ENCODE data around the gene VAPB.
"Not testable (repeated sequence)": the region's sequence is repeated elsewhere in the genome, so short reads cannot be mapped to it uniquely, and the experiment has no call there.

Gene VAPB

DNA sequence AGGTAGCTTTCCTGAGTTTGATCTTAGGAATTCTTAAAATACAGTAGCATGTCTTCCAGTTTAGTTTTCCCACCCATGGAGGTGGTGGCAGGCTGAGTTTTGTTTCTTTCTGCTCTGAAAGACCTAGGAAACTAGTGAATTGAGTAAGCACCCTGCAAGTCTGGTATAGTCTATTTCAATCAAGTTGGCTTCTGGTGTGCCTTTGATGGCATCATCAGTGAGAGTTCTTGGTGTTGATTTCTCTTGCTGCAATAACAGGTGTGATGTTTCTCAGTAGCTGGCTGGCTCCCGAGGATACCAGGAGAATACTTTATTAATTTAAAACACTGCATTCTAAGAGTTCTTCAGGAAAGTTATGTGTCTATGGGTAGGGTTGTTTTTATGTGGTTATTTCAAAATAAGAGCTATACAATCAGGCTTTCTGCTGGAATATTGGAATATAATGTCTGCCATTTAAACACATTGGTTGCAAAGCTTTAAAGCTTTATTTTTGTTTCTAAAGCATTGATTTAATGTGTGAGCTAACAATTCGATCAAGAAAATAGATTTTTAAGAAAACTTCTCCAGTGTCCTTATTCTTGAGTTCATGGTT is 19.0 kb downstream of the VAPB start:
- DNase-seq: no peak

DNA sequence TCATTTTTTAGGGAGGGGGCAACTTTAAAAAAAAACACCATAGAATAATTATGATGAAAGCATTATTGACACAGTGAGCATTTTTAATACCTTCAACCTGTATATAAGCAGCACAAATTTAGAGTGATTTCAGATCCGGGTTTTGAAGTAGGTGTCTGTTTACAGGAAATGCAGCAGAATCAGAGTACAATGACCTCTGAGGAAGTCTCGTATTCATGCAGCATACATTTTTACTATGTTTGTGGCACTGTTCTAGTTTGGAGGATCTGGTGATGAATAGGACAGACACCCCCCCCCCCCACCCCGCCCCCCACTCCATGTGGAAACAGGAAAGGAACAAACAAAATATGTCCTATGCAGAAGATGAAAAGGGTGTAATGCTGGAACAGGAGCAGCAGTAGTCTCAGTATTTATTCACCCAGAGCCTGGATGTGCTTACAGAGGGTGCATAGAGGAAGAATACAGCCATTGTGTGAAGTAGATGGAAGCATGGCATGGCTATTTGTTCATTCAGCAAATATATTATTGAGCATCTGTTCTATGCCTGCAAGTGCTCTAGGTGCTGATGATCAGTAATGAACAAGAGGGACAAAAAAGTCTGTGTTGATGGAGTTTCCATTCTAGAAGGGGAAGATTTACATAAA is 19.7 kb downstream of the VAPB start:
- no peak for DNase-seq

GRCh38 chr20:58414216-58414615 is 25.2 kb downstream of the VAPB start:
- DNase-seq: not testable (repeated sequence)

DNA sequence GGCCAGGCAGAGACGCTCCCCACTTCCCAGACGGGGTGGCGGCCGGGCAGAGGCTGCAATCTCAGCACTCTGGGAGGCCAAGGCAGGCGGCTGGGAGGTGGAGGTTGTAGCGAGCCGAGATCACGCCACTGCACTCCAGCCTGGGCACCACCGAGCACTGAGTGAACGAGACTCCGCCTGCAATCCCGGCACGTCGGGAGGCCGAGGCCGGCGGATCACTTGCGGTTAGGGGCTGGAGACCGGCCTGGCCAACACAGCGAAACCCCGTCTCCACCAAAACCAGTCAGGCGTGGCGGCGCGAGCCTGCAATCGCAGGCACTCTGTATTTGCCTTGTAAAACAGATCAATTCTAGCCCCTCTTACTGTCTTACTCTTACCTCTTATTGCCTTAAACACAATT is 25.8 kb downstream of the VAPB start:
- DNase-seq: not testable (repeated sequence)

- DNase-seq: no peak
Observed at GRCh38 chr20:58416057-58416456, 27.0 kb downstream of the VAPB start.

DNA sequence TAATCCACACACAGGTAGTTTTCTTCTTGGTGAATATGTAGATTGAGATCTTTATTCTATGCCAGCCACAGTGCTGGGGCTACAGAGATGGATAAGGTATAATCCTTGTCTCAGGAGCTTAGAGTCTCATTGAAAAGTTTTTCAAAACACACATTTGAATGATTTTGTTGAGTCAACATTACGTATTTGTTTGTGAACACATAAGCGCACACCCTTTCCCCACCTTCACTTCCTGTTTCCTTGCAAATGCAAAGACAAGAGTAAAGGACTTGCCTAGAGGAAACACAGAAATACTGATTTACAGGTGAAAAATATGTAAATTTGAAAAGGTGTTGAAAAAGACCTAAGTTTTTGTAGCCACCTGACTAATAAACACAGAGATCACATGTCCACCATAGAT is 27.8 kb downstream of the VAPB start:
- no peak for DNase-seq

DNA sequence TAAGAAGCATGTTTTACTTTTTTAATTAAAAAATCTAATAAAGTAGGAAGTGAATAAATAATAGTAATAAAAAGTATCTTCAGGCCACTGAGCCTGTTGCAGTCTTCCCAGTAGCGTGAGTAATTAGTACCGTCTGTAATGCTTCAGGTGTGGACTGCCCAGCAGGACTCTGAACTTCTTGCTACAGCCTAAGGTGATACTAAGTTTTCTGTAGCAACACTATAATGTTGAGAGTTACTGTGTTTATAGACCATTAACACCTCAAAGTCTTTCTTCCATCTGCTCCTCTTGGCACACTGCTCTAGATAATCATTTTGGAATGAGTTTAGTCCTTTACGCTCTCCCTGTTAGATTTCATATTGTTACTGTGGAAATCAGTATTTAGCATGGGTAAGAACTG is 28.4 kb downstream of the VAPB start:
- DNase-seq: no peak

GRCh38 chr20:58418949-58419748 is 30.1 kb downstream of the VAPB start:
- no peak for DNase-seq

- no peak for DNase-seq
Observed at GRCh38 chr20:58420798-58421496, 31.9 kb downstream of the VAPB start.

DNA sequence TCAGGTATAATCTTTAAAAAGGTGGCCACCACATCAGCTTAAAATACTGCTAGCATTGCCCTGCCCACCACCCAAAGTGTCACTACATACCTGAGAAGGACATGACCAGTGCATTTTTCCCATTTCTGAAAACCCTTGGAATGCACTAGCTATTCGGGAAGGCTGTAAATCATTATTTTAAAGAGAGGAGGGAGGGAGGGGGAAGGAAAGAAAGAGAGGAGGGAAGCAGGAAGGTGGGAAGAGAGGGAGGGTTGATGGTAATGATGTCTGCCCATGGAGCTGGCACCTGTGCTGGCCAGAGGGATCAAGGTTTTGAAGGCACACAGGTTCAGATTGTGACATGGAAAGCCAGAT is 32.4 kb downstream of the VAPB start:
- DNase-seq: no peak

DNA sequence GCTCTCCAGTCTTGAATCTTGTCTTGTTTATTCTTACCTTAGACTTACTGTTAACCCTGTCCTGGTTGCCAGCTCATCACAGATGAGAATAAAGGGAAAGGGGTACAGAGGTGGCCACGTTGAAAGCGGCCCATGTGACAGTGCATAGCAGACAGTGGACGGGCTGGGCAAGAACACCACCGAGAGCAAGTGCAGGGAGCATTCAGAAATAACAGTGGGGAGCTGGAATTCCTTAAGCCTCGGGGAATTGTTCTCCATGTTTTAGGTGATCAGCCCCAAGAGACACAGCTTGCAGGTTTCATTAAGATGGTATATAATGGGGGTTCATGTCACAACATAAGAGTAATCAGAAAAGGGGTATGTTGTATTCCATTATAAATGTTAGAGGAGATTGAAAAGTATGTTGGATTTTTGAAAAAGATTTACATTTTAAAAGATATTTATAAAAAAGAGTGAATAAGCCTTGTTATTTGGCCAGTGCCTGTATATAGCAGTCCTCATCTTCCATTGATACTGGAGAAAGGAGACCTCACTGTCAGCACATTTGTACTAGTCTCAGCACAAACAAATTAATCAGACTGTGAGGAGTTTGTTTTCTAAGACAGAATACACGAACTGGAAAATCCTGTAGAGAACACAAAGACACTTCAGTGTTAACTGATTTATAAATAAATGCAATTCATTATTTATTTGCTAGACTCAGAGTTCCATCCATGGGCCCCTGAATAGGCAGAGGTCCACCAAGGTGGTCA is 35.4 kb downstream of the VAPB start:
- no peak for DNase-seq

- DNase-seq: not testable (repeated sequence)
Observed at GRCh38 chr20:58427571-58427970, 38.5 kb downstream of the VAPB start.

DNA sequence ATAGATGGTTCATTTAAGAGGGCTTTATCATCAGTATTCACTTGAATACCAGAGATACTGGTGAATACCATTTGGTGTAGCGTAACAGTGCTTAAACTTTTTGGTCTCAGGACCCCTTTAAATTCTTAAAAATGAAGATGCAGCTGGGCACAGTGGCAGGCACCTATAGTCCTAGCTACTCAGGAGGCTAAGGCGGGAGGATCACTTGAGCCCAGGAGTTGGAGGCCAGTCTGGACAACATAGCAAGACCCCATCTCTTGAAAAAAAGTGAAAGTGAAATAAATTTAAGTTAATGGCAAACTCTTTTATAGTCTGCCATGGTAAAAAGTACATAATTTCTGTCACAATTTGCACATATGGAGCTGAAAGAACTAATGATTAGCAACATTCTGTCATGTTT is 39.3 kb downstream of the VAPB start:
- no peak for DNase-seq

GRCh38 chr20:58429303-58429702 is 40.3 kb downstream of the VAPB start:
- no peak for DNase-seq

- DNase-seq: no peak
Observed at GRCh38 chr20:58431134-58431533, 42.1 kb downstream of the VAPB start.

DNA sequence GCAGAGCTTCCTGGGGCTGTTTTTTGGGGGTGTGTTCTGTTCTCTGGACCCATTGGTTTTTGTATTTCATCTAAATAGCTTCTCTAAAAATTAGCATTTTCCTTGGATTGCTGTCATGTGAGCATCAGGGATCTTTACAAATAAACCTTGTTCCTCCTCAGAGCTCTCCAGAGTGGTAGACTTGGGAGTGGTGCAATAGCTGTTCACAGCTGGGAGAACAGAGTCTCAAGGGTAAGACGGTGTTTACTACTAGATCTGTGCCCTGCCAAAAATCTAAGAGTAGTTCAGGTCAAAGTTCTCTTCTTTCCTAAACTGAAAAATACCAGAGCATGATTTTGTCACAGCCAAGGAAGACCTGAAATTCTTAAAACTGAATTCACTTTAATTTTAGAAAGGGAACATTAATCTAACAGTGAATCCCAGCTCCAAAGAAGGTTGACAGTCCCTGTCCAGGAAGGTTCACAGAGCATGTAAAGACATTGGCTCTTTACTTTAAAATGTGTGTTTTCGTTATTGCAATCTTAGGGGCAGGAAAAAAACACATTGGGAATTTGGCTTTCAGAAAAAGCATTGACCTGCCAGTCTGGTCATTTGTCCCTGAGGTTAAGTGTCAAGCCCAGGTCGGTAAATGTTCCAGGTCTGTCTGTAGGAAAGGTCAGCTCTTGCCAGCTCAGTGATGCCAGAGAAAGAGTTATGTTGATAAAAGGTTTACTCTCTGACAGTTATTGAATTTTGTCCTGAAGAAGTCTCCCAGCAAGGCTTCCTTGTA is 43.3 kb downstream of the VAPB start:
- no peak for DNase-seq

- no peak for DNase-seq
Observed at GRCh38 chr20:58433029-58433647, 44.1 kb downstream of the VAPB start.

- no peak for DNase-seq
Observed at GRCh38 chr20:58433759-58434158, 44.7 kb downstream of the VAPB start.

DNA sequence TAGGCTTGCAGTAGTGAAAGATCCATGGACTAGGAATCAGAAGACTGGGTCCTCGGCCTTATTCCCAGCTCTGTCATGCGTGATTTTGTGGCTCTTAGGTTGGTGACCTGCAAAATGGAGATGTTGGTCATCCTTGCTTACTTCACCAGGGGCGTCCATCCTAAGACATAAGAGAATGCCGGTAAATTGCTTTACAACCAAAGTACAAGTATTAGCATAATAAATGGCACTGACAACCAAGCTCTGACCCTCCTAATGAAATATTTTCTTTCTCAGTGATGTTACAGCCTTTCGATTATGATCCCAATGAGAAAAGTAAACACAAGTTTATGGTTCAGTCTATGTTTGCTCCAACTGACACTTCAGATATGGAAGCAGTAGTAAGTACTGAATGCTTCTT is 45.3 kb downstream of the VAPB start:
- no peak for DNase-seq

GRCh38 chr20:58435237-58435636 is 46.2 kb downstream of the VAPB start:
- no peak for DNase-seq

DNA sequence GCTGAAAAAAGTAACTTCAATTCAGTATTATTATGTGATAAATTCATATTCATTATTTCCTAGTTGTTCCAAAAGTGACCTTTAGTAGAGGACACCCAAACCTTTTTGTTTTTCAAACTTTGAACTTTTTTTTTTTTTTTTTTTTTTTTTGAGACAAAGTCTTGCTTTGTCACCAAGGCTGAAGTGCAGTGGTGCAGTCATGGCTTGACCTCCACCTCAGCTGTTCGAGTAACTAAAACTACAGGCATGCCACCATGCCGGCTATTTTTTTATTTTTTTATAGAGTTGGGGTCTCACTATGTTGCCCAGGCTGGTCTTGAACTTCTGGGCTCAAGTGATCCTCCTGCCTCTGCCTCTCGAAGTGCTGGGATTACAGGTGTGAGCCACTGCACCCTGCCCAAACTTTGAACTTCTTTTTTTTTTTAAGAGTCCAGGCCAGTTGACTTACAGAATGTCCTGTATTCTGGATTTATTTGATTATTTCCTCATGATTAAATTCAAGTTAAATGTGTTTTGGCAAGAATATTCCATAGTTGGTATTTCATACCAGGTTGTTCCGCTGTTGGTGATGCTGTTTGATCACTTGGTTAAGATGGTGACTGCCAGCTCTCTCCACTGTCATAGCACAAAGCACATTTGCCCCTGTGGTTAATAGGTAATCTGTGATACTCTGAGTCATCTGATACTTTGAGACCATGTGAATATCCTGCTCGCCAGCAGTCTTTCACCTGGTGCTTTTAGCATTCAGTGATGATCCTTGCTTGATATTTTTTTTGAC is 48.0 kb downstream of the VAPB start:
- no peak for DNase-seq
